ENCODE measurements around the gene CAMSAP2. TPM values are rescaled to one million over a fixed set of nuclear protein-coding genes. Genes with fewer than 3 reads are reported as not detected.

The CAMSAP2 gene
- total RNA-seq, 1 donor = 50.3 TPM

GRCh38 chr1:200867018-200867811 lies 128.5 kb downstream of the CAMSAP2 start:
- Histone ChIP-seq H3K36me3 (ENCODE audit: insufficient read depth, low read length) (peaks cover 13% of the 10 kb centered on the region), H3K4me3 (ENCODE audit: insufficient read depth, low read length) (no peak overlapping the region), H3K79me2 (ENCODE audit: insufficient read depth, low read length) (no peaks in the 10 kb centered on the region), H3K4me1 (ENCODE audit: insufficient read depth, low read length) (peaks cover 5% of the 10 kb centered on the region), H3K4me2 (ENCODE audit: insufficient read depth, low read length) (no peak overlapping the region), H3K9me3 (ENCODE audit: low read depth, low read length) (no peaks in the 10 kb centered on the region), H2AFZ (ENCODE audit: low read length) (no peak overlapping the region), H4K20me1 (ENCODE audit: insufficient read depth, low read length) (no peaks in the 10 kb centered on the region), H3K27ac (ENCODE audit: low read depth, low read length) (no peak overlapping the region), H3K27me3 (ENCODE audit: insufficient read depth, low read length) (peaks cover 28% of the 10 kb centered on the region)
- DNase-seq (ENCODE audit: insufficient read length, low spot score, missing footprints) = peak; percentile 80
- no peak for TF ChIP-seq CTCF (IDR thresholded peaks at IDR 0.05; ENCODE audit: extremely low read depth, low read depth, low read length)

GRCh38 chr1:200869376-200869752 lies 130.7 kb downstream of the CAMSAP2 start:
- Histone ChIP-seq H3K79me2 (ENCODE audit: insufficient read depth, low read length) (no peaks in the 10 kb centered on the region), H4K20me1 (ENCODE audit: insufficient read depth, low read length) (no peaks in the 10 kb centered on the region), H2AFZ (ENCODE audit: low read length) (no peak overlapping the region), H3K4me2 (ENCODE audit: insufficient read depth, low read length) (no peak overlapping the region), H3K36me3 (ENCODE audit: insufficient read depth, low read length) (no peaks in the 10 kb centered on the region), H3K27ac (ENCODE audit: low read depth, low read length) (no peak overlapping the region), H3K9me3 (ENCODE audit: low read depth, low read length) (no peaks in the 10 kb centered on the region), H3K4me3 (ENCODE audit: insufficient read depth, low read length) (no peak overlapping the region), H3K27me3 (ENCODE audit: insufficient read depth, low read length) (peaks cover 49% of the 10 kb centered on the region), H3K4me1 (ENCODE audit: insufficient read depth, low read length) (peaks cover 5% of the 10 kb centered on the region)
- TF ChIP-seq CTCF (IDR thresholded peaks at IDR 0.05; ENCODE audit: extremely low read depth, low read depth, low read length) = no peak
- DNase-seq (ENCODE audit: insufficient read length, low spot score, missing footprints) = no peak

GRCh38 chr1:200869753-200870391 lies 131.2 kb downstream of the CAMSAP2 start:
- Histone ChIP-seq H3K27ac (ENCODE audit: low read depth, low read length) (no peak overlapping the region), H3K79me2 (ENCODE audit: insufficient read depth, low read length) (no peaks in the 10 kb centered on the region), H3K4me3 (ENCODE audit: insufficient read depth, low read length) (no peak overlapping the region), H4K20me1 (ENCODE audit: insufficient read depth, low read length) (no peaks in the 10 kb centered on the region), H3K36me3 (ENCODE audit: insufficient read depth, low read length) (no peaks in the 10 kb centered on the region), H2AFZ (ENCODE audit: low read length) (no peak overlapping the region), H3K4me1 (ENCODE audit: insufficient read depth, low read length) (peaks cover 5% of the 10 kb centered on the region), H3K27me3 (ENCODE audit: insufficient read depth, low read length) (peaks cover 54% of the 10 kb centered on the region), H3K9me3 (ENCODE audit: low read depth, low read length) (no peaks in the 10 kb centered on the region), H3K4me2 (ENCODE audit: insufficient read depth, low read length) (no peak overlapping the region)
- TF ChIP-seq CTCF (IDR thresholded peaks at IDR 0.05; ENCODE audit: extremely low read depth, low read depth, low read length) = no peak
- DNase-seq (ENCODE audit: insufficient read length, low spot score, missing footprints) = no peak

GRCh38 chr1:200872446-200873115 lies 133.9 kb downstream of the CAMSAP2 start, which contains the start of gene GPR25:
TSS of gene GPR25 (plus strand) at chr1:200872981. CDS start at chr1:200873038, 57 bp downstream.
- no peak for TF ChIP-seq CTCF (IDR thresholded peaks at IDR 0.05; ENCODE audit: extremely low read depth, low read depth, low read length)
- Histone ChIP-seq H4K20me1 (ENCODE audit: insufficient read depth, low read length) (no peaks in the 10 kb centered on the region), H3K9me3 (ENCODE audit: low read depth, low read length) (no peaks in the 10 kb centered on the region), H3K27ac (ENCODE audit: low read depth, low read length) (no peak within 1 kb of the TSS), H3K4me2 (ENCODE audit: insufficient read depth, low read length) (peak within 1 kb of the TSS; percentile 48), H3K79me2 (ENCODE audit: insufficient read depth, low read length) (no peaks in the 10 kb centered on the region), H2AFZ (ENCODE audit: low read length) (no peak within 1 kb of the TSS), H3K4me1 (ENCODE audit: insufficient read depth, low read length) (no peaks in the 10 kb centered on the region), H3K4me3 (ENCODE audit: insufficient read depth, low read length) (peak within 1 kb of the TSS; percentile 33), H3K27me3 (ENCODE audit: insufficient read depth, low read length) (peaks cover 64% of the 10 kb centered on the region), H3K36me3 (ENCODE audit: insufficient read depth, low read length) (no peaks in the 10 kb centered on the region)
- no peak for DNase-seq (ENCODE audit: insufficient read length, low spot score, missing footprints)

All from osteoblast (primary cell).